NCI-H2107 treated with DMSO at 0.1 percent for 48 hours (cell line): ENCODE data around the gene PCNT.
"Not testable (repeated sequence)": the region's sequence is repeated elsewhere in the genome, so short reads cannot be mapped to it uniquely, and the experiment has no call there.

Experiments used
- DNase-seq: peaks from one replicate; lab custom pipeline; 2025; ENCODE audit not compliant: unreplicated experiment; lab: John Stamatoyannopoulos, UW

PCNT gene

DNA sequence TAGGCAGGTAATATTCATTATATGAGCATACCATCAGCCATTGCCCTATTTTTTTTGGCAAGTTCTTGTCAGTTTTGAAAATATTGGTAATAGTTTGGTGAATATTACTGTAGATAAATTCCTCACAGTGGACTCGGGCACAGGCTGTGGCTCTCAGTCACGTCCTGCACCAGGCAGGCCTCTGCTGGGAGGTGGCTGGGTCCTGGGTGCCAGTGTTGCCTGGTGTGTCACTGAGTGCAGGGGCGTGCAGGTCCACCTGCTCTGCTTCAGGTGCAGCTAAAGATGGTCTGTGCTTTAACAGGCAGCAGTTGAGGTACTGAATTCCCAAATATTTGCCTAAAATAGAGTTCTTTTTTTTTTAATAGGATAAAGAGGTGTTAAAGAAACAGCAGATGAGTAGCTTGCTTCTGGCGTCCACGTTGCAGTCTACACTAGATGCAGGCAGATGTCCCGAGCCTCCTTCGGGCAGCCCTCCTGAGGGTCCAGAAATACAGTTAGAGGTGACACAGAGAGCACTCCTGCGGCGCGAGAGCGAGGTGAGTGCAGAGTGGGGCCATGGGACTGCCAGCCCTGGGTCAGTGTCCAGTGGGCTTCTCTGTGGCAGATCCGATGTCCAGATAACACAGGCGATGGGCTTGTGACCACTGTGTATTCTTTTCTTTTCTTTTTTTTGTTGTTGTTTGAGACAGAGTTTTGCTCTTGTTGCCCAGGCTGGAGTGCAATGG lies 77.4 kb downstream of the PCNT start:
- no peak for DNase-seq

DNA sequence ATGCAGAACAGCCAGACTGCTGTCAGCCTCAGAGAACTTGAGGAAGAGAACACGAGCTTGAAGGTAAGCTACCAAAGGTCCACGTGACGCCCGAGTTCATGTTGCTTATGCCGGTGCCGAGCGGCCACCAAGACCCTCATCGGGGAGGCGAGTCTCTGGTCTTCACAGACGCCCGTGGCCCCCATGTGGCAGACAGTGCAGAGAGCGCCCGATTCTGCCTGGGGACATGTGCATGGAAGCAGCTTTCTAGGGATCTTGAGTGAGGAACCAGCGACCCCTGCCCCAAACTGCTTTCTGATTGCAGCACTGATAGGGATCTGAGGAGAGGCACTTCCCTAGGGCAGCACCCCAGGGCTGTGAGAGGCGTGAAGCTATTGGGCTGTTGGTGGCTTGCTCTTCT lies 78.5 kb downstream of the PCNT start:
- DNase-seq: no peak

DNA sequence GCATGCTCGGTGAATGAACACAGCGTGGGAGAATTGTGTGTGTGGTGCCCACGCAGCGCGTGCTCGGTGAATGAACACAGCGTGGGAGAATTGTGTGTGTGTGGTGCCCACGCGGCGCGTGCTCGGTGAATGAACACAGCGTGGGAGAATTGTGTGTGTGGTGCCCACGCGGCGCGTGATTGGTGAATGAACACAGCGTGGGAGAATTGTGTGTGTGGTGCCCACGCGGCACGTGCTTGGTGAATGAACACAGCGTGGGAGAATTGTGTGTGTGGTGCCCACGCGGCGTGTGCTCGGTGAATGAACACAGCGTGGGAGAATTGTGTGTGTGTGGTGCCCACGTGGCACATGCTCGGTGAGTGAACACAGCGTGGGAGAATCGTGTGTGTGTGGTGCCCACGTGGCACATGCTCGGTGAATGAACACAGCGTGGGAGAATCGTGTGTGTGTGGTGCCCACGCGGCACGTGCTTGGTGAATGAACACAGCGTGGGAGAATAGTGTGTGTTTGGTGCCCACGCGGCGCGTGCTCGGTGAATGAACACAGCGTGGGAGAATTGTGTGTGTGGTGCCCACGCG lies 79.4 kb downstream of the PCNT start:
- not testable (repeated sequence) for DNase-seq

DNA sequence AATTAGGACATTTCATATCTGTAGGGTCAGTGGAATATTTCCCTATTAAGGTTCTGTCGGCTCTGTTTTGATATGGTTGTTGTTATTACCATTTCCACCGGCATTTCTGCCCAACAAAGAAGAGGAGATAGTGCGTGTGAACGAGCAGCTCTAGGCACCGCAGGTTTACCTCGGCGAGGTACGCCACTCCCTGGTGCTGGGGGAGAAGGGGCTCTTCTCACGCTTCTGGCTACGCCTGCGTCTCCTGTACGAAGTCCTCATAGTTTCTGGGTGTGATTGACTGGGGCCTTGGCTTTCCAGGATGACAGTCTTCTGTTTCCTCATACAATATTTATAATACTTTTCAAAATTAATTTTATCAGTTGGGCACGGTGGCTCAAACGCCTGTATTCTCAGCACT lies 80.3 kb downstream of the PCNT start:
- DNase-seq: no peak

- no peak for DNase-seq
Observed at GRCh38 chr21:46406001-46406400, 82.0 kb downstream of the PCNT start.

DNA sequence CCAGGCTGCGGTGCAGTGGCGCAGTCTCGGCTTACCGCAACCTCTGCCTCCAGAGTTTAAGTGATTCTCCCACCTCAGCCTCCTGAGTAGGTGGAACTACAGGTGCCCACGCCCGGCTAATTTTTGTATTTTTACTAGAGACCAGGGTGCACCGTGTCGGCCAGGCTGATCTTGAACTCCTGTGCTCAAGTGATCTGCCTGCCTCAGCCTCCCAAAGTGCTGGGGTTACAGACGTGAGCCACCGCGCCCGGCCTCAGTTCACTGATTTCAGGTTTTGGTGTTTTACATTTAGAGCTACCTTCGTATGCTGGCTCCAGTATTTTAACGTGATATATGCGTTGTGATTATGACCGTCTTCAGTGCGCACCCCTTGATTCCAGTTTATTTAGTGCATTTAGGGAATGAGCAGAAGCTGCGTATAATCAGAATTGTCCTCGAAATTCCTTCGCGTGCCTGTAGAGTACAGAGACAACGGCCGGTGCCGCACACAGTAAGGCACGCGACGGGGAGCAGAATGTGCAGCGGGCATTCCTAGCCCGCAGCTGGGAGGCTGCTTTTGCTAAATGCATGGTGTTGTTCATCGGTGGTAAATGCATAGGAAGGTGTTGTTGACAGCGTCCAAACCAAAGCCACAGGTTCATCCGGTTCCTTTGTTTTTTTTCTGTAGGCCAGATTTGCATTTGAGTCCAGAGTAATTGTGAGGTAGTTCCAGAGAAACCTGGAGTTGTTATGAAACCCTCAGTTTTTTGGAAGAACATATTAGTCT lies 85.9 kb downstream of the PCNT start:
- no peak for DNase-seq

- no peak for DNase-seq
Observed at GRCh38 chr21:46410516-46410915, 86.6 kb downstream of the PCNT start.

DNA sequence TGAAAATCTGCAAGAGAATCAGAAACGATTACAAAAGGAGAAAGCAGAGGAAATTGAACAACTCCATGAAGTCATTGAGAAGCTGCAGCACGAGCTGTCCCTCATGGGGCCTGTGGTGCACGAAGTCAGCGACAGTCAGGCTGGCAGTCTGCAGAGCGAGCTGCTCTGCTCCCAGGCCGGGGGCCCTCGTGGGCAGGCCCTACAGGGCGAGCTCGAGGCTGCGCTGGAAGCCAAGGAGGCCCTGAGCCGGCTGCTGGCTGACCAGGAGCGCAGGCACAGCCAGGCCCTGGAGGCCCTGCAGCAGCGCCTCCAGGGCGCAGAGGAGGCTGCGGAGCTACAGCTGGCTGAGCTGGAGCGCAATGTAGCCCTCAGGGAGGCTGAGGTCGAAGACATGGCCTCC lies 87.3 kb downstream of the PCNT start:
- no peak for DNase-seq

DNA sequence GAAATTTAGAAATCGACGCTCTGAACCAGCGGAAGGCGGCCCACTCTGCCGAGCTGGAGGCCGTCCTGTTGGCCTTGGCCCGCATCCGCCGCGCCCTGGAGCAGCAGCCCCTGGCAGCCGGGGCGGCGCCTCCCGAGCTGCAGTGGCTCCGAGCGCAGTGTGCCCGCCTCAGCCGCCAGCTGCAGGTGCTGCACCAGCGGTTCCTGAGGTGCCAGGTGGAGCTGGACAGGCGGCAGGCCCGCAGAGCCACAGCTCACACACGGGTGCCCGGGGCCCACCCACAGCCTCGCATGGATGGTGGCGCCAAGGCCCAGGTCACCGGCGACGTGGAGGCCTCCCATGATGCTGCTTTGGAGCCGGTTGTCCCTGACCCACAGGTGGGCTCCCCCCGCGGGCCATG lies 87.7 kb downstream of the PCNT start:
- no peak for DNase-seq

- DNase-seq: no peak
Observed at GRCh38 chr21:46412521-46413364, 88.8 kb downstream of the PCNT start.

DNA sequence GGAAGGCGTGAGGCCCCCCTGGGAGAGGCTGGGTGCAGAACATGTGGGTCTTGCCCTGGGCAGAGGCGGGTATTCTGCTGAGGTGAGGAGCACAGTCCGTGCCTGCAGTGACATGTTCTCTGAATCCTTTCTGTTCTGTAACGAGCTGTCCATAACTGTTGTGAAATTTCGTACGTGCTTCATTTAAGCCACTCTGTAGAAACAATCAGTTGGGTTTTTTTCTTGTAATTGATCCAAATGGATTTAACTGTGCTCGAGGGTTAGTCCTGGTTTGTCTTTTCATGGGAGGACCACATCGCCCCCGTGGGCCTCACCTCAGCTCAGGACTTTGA lies 89.4 kb downstream of the PCNT start:
- DNase-seq: no peak

GRCh38 chr21:46414965-46415275 lies 91.0 kb downstream of the PCNT start:
- no peak for DNase-seq

DNA sequence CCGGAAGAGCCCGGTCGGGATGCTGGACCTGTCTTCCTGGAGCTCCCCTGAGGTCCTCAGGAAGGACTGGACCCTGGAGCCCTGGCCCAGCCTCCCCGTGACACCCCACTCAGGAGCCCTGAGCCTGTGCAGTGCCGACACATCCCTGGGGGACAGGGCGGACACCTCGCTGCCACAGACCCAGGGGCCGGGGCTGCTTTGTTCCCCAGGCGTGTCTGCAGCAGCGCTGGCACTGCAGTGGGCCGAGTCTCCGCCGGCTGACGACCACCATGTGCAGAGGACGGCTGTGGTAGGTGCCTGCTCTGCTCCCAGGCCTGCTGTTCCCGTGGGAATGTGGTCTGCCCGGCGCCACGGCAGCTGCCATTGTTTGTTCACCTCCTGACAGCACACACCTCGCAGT lies 92.6 kb downstream of the PCNT start:
- no peak for DNase-seq

- DNase-seq: no peak
Observed at GRCh38 chr21:46418265-46418946, 94.5 kb downstream of the PCNT start.

DNA sequence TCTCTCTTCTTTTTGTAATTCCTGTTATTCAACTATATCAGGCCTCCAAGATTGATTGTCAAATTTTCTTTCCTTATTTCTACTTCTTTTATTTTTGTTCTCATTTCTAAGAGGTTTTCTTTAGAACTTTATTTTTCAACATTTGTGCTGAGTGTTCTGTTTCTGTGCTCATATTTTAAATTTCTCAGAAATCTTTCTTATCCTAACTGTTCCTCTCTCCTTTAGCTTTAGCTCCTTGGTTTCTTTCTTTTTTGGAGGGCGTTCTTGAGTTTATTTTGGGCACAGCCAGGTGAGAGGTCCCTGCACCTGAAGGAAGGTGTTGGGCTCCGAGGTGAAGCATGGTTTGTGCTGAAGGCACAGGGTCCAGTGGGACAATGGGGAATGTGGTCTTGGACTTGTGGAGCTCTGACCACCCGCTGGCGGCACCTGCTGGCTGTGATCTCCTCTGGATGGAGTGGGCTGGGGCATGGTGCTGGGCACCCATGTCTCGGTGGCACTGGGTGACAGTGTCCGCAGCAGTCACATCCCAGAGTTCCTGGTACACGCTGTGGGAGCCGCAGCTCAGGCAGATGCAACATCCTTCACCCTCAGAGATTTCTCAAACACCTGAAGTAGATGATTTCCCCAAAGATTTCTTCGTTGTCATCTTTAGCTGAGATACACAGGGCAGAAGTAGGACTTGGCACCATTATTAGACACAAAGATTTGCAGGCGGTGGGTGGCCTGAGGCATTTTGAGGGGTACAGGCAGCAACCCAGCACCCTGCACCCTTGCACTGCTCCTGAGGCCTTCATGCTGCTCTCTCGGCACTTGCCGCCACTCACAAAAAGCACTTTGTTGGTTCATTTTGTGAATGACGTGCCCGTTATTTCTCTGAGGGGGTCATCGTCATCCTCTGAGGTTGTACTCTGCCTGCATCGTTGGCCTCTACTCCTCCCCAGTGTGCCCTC lies 96.6 kb downstream of the PCNT start:
- DNase-seq: no peak

DNA sequence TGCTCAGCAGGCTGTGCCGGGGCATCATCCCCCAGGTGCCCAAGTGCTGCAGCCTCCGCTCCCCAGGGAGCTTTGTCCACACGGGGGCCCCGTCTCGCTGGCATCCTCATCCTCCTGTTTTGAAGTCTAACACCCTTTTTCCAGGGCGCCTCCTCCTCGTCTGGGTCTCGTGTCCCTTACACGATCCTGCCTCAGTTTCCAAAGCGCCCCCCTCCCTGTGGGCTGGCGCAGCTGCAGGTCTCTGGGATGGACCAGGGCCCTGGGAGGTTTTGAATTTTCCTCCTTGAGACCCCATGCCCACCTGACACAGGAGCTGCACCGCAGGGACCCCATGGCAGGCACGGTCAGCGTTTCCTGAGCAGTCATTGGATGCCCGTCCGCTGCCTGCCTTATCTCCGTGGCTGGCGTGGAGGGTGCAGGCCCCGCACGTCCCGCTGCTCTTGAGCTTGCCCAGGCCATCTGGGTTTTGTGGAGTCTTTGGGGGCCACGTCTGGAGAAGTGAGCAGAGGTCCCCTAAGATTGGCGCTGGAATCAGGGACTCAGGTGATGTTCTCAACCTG lies 97.3 kb downstream of the PCNT start:
- DNase-seq: no peak

DNA sequence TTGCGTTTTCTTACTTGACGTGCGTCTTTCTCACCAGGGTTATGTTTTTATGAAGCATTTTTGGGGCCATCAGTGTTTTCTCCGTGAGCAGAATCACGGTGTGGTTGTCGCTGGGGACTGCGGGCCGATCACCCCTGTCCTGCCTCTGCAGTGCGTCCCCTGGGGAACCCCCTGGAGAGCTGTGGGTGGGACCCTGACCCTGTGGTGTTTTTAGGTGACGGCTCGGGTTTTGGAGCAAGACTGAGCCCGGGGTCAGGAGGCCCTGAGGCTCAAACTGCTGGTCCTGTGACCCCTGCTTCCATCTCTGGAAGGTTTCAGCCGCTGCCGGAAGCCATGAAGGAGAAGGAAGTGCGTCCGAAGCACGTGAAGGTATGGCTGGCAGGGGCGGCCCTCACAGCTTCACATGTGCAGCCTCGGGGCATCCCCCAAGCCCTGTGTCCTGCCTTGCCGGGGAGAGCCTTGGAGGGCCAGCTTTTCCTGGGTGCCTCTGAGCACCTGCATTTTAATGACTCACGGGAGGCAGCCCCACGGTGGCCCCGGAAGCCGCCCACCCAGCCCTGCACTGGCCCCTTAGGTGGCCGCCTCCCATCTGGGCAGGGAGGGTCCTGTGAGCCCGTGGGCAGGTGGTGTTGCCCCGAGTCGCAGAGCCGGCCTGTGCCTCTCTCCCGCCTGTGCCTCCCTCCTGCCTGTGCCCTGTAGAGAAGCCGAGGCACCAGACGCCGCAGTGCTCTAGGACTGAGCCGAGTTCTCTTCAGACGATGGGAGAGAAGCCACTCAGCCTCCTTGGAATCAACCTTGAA lies 98.0 kb downstream of the PCNT start:
- no peak for DNase-seq

- no peak for DNase-seq
Observed at GRCh38 chr21:46422636-46423241, 98.8 kb downstream of the PCNT start.
